GOT3 (cell line): ENCODE measurements around the gene SPDEF.

ENCODE experiments used
- DNase-seq: peaks from one replicate; lab custom pipeline; 2025; ENCODE audit warnings: mixed read lengths; lab: John Stamatoyannopoulos, UW

SPDEF gene

DNA sequence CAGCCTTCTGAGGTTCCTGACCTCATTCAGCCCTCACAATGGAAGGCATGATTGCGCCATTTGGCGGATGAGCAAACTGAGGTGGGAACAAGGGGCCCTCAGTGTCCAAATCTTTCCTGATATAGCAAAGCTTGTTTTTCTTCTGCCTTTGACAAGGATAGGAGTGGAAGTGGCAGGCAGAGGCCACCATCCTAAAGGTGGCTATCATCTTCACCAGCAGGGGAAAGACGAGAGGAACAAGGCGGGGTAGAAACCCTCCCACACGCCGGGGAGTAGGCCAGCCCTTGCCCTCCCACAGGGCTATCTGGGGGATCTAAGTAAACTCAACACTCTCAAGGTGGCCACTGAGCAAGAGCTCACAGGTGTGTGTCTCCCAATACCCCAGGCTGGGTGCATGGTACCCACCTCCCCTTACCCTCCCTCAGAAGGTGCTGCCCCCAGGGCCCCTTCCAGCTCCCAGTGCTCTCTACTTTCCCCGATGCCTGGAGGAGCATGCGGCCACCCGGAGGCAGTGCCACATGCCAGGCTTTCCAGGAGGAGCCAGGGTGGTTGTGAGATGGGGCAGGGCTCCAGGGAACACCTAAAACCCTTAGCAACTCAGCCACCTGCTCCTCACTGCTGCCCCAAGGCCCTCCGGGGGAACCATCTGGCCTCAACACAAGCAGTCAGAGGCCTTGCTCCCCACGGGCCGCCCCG, 11.2 kb downstream of the SPDEF start:
- DNase-seq: no peak

GRCh38 chr6:34544052-34544604, 12.0 kb downstream of the SPDEF start:
- DNase-seq: no peak

DNA sequence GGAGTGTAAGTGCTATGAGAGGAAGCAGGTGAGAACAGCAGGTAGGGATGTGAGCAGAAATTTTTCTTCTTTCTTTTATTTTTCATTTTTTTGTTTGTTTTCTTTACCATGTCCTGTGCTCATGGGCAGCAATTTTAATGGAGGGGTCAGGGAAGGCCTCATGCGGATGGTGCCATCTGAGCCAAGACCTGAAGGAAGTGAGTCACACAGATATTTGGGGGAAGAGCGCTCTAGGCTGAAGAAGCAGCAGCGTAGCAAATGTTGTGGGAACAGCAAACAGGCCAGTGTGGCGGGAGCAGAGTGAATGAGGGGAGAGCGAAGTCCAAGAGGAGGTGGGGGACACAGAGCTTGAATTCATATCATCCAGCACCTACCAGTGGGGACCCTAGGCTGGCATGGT, 12.7 kb downstream of the SPDEF start:
- no peak for DNase-seq

GRCh38 chr6:34540841-34541240, 15.3 kb downstream of the SPDEF start:
- DNase-seq: no peak

DNA sequence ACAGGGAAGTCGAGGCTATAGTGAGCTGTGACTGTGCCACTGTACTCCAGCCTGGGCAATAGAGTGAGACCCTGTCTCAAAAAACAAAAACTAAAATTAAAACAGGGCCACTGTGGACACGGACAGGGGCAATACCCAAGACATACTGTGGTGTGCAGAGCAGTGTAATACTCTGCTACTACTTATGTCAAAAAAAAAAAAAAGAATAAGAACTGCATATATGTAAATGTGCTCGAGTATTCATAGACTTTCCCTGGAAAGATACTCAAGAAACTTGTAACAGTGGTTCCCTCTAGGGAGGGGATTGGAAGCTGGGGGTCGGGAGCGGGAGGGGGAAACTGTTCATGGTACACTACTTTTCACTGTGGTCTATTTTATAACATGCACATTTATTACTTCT, 15.9 kb downstream of the SPDEF start:
- no peak for DNase-seq

- DNase-seq: no peak
These were observed 16.9 kb downstream of the SPDEF start for GRCh38 chr6:34539181-34539580.

GRCh38 chr6:34538581-34538980, 17.5 kb downstream of the SPDEF start:
- no peak for DNase-seq

GRCh38 chr6:34537922-34538550, 18.1 kb downstream of the SPDEF start:
- DNase-seq: no peak

GRCh38 chr6:34536959-34537848, 18.9 kb downstream of the SPDEF start:
- DNase-seq: no peak

- no peak for DNase-seq
These were observed 19.7 kb downstream of the SPDEF start for GRCh38 chr6:34536251-34536958.

DNA sequence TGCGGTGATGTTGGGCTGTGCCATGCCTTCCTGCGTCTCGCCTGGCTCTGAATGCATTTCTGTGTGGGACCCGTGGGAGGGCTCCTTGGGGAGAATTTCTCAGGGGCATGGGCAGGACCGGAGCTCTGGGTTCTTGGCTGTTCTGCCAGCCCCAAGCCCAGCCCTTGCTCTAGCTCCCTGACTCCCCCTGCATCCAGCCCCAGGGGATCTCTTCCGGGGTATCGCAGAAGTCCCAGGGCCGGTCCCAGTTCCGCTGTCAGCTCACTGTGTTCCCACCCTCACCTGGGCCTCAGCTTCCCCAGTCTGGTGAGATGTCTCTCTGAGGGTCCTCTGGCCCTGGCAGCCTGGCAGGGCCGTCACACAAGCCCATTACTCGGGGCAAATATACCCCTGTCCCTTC, 20.5 kb downstream of the SPDEF start:
- DNase-seq: no peak

- no peak for DNase-seq
These were observed 20.9 kb downstream of the SPDEF start for GRCh38 chr6:34535199-34535598.

- DNase-seq: no peak
These were observed 21.5 kb downstream of the SPDEF start for GRCh38 chr6:34534656-34535055.

- no peak for DNase-seq
These were observed 22.0 kb downstream of the SPDEF start for GRCh38 chr6:34534146-34534545.

- DNase-seq: no peak
These were observed 23.9 kb downstream of the SPDEF start for GRCh38 chr6:34532230-34532629.

DNA sequence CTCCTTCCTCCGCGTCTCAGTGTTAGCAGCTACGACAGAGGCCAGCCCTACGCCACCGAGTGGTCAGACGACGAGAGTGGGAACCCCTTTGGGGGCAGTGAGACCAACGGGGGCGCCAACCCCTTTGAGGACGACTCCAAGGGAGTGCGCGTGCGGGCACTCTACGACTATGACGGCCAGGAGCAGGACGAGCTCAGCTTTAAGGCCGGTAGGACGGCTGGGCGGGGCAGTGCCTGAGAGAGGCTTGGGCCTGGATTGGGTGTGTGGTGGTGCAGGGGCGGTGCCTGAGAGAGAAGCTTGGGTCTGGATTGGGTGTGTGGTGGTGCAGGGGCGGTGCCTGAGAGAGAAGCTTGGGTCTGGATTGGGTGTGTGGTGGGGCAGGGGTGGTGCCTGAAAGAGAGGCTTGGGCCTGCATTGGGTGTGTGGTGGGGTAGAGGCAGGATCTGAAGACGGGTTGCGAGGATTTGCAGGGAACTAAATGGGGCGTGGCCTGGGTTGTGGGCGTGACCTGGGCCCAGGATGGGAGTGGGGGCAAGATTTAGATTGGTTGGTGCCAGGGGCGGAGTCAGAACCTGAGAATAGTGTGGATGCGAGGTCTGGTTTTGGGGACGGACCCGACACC, 24.4 kb downstream of the SPDEF start:
- DNase-seq: no peak

- DNase-seq: no peak
These were observed 25.3 kb downstream of the SPDEF start for GRCh38 chr6:34530753-34531365.

DNA sequence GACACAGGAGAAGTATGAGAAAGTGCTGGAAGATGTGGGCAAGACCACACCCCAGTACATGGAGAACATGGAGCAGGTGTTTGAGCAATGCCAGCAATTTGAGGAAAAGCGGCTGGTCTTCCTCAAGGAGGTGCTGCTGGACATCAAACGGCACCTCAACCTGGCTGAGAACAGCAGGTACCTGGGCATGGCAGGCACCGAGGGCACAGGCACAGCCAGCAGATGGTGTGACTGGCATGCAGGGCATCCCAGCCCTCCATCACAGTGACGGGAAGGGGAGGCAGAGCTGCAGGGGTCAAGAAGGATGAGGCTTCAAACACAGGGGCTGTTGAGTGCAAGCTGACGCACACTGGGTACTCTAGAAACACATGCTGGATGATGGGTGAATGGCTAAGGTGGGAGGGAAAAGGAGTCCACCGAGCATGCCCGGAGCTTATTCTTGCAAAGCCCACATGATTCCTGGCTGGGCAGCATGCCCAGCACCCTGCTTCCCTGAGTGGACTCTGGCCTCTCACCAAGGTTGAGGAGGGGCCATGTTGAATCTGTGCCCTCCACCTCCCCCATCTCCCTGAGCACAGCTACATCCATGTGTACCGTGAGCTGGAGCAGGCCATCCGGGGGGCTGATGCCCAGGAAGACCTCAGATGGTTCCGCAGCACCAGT, 26.3 kb downstream of the SPDEF start:
- no peak for DNase-seq

- DNase-seq: no peak
These were observed 27.0 kb downstream of the SPDEF start for GRCh38 chr6:34528996-34529664.
